Anterior cingulate cortex (tissue), 58 donors: ENCODE data around the gene PXYLP1.

Experiments used
- DNase-seq, 58 donors: peaks; one replicate each; lab custom pipeline; 2025; lab: John Stamatoyannopoulos, UW

The PXYLP1 gene

DNA sequence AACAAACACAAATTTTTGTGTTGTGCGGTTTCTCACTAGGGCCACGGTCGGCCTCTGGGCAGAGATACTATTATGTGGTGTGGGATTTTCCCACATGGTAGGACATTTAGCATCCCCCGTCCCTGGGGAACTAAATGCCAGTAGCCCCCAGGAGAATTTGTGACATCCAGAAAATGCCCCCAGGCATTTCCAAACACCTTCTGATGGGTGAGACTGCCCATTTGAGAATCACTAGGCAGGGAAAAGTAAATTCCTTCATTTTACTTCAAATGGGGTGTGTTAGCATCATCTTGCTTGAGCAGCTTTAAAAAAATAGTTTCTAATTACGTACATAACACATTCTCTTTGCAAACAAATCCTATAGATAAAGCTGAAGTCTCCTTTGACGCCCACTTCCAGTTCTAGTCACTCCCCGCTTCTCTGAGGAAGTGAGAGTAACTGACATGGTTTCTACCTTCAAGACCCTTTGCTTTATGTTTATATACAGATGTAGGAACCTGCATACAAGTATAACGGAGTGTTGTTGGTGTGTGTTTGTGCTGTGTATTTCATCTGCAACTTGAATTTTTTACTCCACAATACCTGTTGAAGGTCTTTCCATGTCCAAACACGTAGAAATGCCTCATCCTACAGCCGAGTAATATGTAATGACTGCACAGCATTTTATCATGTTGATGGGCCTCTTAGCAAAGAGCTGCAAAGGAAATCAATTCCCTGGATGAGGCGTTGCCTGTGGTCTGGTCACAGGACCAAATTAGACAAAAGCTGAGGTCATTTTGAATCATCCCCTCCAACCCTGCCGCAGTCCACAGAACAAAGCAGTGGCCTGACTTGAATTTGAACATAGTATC lies 105.3 kb downstream of the PXYLP1 start:
- DNase-seq: no peak

DNA sequence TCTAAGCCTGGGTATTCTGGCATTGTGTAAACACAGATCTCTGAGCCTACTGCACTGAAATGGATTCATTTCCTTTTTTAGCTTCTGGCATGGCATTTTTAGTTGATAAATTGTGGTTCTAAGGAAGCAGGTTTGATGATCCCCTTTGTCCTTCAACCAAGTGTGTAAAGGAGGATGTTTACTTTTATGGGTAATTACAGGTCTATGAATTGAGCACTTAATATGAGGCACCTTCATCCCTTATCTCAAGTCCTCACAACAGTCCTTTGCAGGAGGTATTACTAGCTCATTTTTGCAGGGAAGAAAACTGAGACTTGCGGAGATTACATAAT lies 105.9 kb downstream of the PXYLP1 start:
- no peak for DNase-seq

DNA sequence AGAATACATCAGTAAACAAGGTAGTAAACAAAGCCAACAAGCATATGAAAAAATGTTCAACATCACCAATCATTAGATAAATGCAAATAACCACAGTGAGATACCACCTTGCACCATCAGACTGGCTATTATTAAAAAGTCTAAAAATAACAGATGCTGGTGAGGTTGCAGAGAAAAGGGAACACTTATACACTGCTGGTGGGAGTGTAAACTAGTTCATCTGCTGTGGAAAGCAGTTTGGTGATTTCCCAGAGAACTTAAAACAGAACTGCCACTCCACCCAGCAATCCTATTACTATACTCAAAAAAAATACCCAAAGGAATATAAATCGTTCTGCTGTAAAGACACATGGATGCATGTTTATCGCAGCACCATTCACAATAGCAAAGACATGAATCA lies 106.4 kb downstream of the PXYLP1 start:
- DNase-seq: no peak

DNA sequence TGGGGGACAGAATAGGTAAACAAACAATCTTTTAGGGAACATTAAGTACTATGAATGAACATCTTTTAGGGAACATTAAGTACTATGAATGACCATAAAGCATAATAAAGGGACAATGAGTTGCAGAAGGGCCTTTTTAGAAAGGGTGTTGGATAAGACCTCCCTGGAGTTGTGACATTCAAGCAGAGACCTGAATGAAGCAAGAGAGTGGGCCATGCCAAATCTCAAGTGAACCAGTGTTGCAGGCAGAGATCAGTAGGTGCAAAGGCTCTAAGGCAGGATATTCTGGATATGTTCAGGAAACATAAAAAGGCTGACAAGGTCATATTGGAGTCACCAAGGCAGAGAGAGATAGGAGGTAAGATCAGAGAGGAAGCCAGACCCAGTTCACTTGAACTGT lies 107.3 kb downstream of the PXYLP1 start:
- DNase-seq: no peak

DNA sequence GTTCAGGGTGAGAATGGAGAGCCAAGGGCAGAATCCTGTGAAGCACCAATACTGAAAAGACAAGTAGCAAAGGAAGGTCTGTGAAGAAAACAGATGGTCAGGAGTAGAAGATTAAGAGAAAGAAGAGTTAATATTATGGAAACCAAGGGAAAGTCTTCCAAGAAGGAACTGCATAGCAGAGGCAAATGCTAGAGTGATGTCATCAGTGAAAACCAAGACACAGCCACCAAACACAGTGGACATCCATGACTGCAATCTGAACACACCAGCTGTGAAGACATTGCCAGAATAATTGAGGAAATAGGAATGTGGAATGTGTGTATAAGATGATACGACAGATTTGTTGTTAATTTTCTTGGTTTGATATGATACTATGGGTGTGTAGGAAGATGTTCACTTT lies 109.9 kb downstream of the PXYLP1 start:
- DNase-seq: no peak

DNA sequence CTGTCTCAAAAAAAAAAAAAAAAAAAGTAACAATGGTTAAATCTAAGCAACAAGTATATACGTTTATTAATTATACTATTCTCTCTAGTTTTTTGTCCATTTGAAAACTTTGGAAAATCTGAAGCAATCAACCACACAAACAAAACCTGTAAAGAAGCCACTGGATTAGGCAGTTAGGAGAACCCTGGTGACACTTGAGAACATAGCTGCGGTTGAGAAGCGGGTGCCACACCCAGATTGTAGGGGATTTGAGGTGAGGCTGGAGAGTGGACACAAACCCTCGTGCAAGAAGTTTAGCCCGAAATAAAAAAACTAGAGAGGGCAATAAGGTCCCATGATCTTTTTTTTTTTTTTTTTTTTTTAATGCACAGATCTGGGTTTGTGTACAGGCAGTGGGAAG lies 110.8 kb downstream of the PXYLP1 start:
- DNase-seq: no peak

DNA sequence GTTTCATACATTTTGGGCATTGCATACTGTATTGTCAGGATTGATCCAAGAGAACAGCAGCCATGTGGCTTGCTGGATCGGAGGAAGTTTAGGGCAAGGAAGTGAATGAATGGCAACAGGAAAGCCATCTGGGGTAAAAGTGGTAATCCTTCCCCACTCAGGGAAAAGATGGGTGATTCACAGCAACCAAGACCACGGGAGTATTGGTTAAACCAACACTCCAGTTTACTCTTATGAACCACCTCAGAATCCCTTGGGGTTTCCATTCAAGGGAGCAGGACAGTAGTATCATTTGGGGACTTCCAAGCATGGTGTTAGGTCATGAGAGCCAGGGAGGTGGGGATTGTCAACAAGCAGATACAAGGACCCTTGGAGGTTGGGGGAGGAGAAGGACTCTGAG lies 111.5 kb downstream of the PXYLP1 start:
- no peak for DNase-seq

DNA sequence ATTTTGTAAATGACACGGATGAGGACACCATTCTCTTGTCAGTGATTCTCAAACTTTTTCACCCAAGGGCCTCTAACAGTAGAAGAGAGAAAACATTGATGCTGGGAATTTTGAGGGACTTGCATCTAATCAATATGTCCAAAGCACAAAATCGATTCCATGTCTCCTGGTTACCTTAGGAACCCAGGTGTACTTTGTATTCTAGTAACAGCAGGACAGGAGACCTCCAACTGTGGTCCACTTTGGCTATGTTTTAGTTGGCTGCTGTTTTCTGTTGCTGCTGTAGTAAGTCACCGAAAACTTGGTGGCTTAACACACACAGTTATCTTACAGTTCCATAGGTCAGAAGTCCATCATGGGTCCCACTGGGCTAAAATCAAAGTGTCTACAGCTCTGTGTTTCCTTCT lies 112.2 kb downstream of the PXYLP1 start:
- DNase-seq: no peak
